ENCODE data around the gene MCEMP1. TPM values are rescaled to one million over a fixed set of nuclear protein-coding genes. Genes with fewer than 3 reads are reported as not detected.
A peak's percentile ranks its signal among the peaks of the same experiment; 100 is the strongest.

MCEMP1 gene, protein sequence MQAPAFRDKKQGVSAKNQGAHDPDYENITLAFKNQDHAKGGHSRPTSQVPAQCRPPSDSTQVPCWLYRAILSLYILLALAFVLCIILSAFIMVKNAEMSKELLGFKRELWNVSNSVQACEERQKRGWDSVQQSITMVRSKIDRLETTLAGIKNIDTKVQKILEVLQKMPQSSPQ
- not detected for polyA plus RNA-seq (2012; ENCODE audit: missing spikeins)

- DNase-seq (ENCODE audit: insufficient read length): no peak
- FAIRE-seq: no peak
- TF ChIP-seq TAF1 (IDR thresholded peaks at IDR 0.05; ENCODE audit: borderline replicate concordance, low read depth, low read length) (no peak), POLR2AphosphoS5 (IDR thresholded peaks at IDR 0.05; ENCODE audit: low read depth, low read length) (no peak), POLR2A (IDR thresholded peaks at IDR 0.05; ENCODE audit: low read depth, low read length) (no peak)
These were observed at the start of gene MCEMP1 for GRCh38 chr19:7676854-7677253. TSS of gene MCEMP1 (plus strand) at chr19:7677090. CDS start at chr19:7677121, 31 bp downstream.

GRCh38 chr19:7627166-7627565 lies 49.7 kb upstream of the MCEMP1 start:
- FAIRE-seq (no peak), DNase-seq (ENCODE audit: insufficient read length) (no peak)
- TF ChIP-seq POLR2A (IDR thresholded peaks at IDR 0.05; ENCODE audit: low read depth, low read length) (no peak), TAF1 (IDR thresholded peaks at IDR 0.05; ENCODE audit: borderline replicate concordance, low read depth, low read length) (no peak)

- TF ChIP-seq TAF1 (IDR thresholded peaks at IDR 0.05; ENCODE audit: borderline replicate concordance, low read depth, low read length): no peak
- no peak for TF ChIP-seq POLR2AphosphoS5 (IDR thresholded peaks at IDR 0.05; ENCODE audit: low read depth, low read length)
- no peak for TF ChIP-seq POLR2A (IDR thresholded peaks at IDR 0.05; ENCODE audit: low read depth, low read length)
- FAIRE-seq (no peak), DNase-seq (ENCODE audit: insufficient read length) (no peak)
These were observed 48.1 kb upstream of the MCEMP1 start for GRCh38 chr19:7628589-7629311.

DNA sequence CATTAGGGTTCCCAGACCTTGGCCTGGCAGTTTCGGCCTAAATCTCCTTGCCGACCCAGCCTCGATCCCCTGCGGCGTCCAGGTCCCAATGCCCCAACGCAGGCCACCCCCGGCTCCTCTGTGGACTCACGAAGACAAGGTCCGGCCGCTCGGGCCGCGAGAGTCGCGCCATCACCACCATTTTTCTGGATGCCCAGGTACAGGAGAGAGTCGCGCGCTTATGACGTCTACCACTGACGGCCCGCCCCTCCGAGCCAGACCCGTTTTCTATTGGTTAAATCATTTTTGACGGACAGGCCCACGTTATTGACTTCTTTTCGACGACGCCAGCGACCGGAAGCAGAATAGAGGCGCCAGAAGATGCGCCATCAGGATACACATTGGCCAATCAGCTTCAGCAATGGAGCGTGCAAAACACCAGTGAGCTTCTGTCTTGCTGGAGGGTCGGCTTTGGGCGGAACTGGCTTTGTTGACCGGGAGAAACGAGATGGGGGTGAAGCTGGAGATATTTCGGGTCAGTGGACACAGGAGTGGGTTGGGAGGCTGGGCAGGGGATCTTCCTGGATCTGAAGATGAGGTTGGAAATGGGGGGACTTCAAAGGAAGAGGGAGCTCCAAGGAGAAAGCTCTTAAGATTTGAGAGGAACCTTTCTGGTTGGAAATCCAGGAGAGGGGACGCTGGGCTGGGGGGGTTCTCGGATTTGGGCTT lies 47.4 kb upstream of the MCEMP1 start, which contains the start of the genes PET100 and XAB2:
Gene PET100 (plus strand): TSS at position 447 of the 708 bp plus-strand sequence. CDS start 41 bp downstream, at position 488.
Gene XAB2 (minus strand): TSS at position 199 of the 708 bp plus-strand sequence. CDS start 18 bp downstream, at position 181.
- DNase-seq (ENCODE audit: insufficient read length) (peak; percentile 98), FAIRE-seq (peak; percentile 100)
- TF ChIP-seq POLR2AphosphoS5 (IDR thresholded peaks at IDR 0.05; ENCODE audit: low read depth, low read length) (peak; percentile 44; the same call in 1 of the 2 replicates), TAF1 (IDR thresholded peaks at IDR 0.05; ENCODE audit: borderline replicate concordance, low read depth, low read length) (peak; percentile 75), POLR2A (IDR thresholded peaks at IDR 0.05; ENCODE audit: low read depth, low read length) (peak; percentile 69; the same call in 1 of the 2 replicates)

GRCh38 chr19:7631577-7631976 lies 45.3 kb upstream of the MCEMP1 start:
- TF ChIP-seq POLR2AphosphoS5 (IDR thresholded peaks at IDR 0.05; ENCODE audit: low read depth, low read length): no peak
- TF ChIP-seq TAF1 (IDR thresholded peaks at IDR 0.05; ENCODE audit: borderline replicate concordance, low read depth, low read length): no peak
- no peak for TF ChIP-seq POLR2A (IDR thresholded peaks at IDR 0.05; ENCODE audit: low read depth, low read length)
- DNase-seq (ENCODE audit: insufficient read length): no peak
- FAIRE-seq: no peak

DNA sequence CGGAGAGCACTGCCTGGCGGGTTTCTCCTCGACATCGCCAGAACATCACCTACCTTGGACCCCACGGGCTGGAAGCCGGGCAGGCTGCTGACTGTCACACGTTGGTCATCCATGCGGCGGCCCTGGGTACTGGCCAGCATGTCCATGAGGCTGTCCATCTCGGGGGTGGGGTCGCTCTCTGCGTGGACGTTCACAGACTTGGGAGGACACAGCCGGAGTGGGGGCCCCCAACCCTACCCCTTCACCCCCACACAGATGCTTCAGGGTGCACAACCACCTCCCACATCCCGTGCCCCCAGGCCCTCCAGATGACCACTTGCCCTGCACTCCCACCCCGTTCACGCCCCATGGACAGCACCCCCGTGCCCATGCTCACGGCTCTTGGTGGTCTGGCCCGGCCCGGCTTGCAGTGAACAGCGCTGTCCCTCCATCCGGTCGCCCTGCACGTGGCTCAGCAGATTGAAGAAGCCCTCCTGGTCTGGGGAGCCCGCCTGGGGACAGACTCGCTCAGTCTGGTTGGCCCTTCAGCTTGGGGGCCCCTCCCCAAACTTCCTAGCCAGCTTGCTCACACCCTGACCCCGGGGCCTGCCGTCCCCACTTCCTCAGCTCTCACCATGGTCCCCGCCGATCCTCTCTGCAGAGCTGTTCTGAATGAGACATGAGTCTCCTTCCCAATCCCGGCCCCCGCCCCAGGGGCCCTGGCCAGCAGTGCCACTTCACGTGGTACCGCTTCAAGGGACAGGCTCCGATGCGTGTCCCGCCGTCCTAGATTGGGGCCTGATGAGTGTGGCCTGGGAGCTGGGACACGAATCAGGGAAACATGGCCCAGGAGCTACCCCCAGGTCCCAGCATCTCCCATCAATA lies 44.3 kb upstream of the MCEMP1 start:
- TF ChIP-seq POLR2AphosphoS5 (IDR thresholded peaks at IDR 0.05; ENCODE audit: low read depth, low read length) (no peak), POLR2A (IDR thresholded peaks at IDR 0.05; ENCODE audit: low read depth, low read length) (0 out of 2 replicates have a peak, but pooled peaks have one; percentile 46)
- no peak for DNase-seq (ENCODE audit: insufficient read length)
- no peak for FAIRE-seq

- TF ChIP-seq TAF1 (IDR thresholded peaks at IDR 0.05; ENCODE audit: borderline replicate concordance, low read depth, low read length) (no peak), POLR2A (IDR thresholded peaks at IDR 0.05; ENCODE audit: low read depth, low read length) (no peak), POLR2AphosphoS5 (IDR thresholded peaks at IDR 0.05; ENCODE audit: low read depth, low read length) (no peak)
- FAIRE-seq (no peak), DNase-seq (ENCODE audit: insufficient read length) (no peak)
These were observed 43.2 kb upstream of the MCEMP1 start, which contains the start of gene PCP2 for GRCh38 chr19:7633698-7634097. TSS of gene PCP2 (minus strand) at chr19:7633719. CDS start at chr19:7633457, 262 bp downstream.

GRCh38 chr19:7635670-7636069 lies 41.2 kb upstream of the MCEMP1 start:
- TF ChIP-seq POLR2A (IDR thresholded peaks at IDR 0.05; ENCODE audit: low read depth, low read length) (no peak), POLR2AphosphoS5 (IDR thresholded peaks at IDR 0.05; ENCODE audit: low read depth, low read length) (no peak), TAF1 (IDR thresholded peaks at IDR 0.05; ENCODE audit: borderline replicate concordance, low read depth, low read length) (no peak)
- FAIRE-seq (no peak), DNase-seq (ENCODE audit: insufficient read length) (no peak)

- no peak for TF ChIP-seq POLR2A (IDR thresholded peaks at IDR 0.05; ENCODE audit: low read depth, low read length)
- no peak for DNase-seq (ENCODE audit: insufficient read length)
- no peak for FAIRE-seq
These were observed 40.6 kb upstream of the MCEMP1 start for GRCh38 chr19:7636317-7636690.

- FAIRE-seq (peak; percentile 97), DNase-seq (ENCODE audit: insufficient read length) (peak; percentile 99)
- TF ChIP-seq POLR2AphosphoS5 (IDR thresholded peaks at IDR 0.05; ENCODE audit: low read depth, low read length): peak; percentile 63
- peak; percentile 88 for TF ChIP-seq TAF1 (IDR thresholded peaks at IDR 0.05; ENCODE audit: borderline replicate concordance, low read depth, low read length)
- TF ChIP-seq POLR2A (IDR thresholded peaks at IDR 0.05; ENCODE audit: low read depth, low read length): peak; percentile 82; the same call in 1 of the 2 replicates
These were observed 40.1 kb upstream of the MCEMP1 start, which contains the start of gene STXBP2 for GRCh38 chr19:7636691-7637373. TSS of gene STXBP2 (plus strand) at chr19:7637110. CDS start at chr19:7637150, 40 bp downstream.
